HL-60/S4 treated with phorbol 12-myristate 13-acetate at 8.2 ng/mL for 4 days and 3 days (cell line): ENCODE data around the gene TNS3.

Experiments used
- in situ Hi-C: fragments of 300-500 bp; cut with MboI; formaldehyde crosslinking; loops from 2 replicates; pipeline ENCODE4 v1.15.0; 2022; ENCODE audit warnings: low sequenced_read_pairs

The TNS3 gene

DNA sequence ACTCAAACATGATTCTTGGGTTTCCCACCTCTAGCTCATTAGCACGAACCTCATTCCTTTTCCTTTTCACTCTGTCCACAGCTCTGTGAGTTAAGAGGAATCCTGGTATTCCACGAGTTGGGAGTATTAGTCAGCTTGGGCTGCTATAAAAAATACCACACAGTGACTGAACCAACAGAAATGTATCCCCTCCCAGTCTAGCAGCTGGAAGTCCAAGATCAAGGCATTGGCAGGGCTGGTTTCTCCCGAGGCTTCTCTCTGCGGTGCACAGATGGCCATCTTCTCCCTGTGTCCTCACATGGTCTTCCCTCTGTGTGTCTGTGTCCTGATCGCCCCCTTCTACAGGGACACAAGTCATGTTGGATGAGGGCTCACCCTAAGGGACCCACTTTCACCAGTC lies 261.6 kb downstream of the TNS3 start:
- in situ Hi-C loops: no loop called here

DNA sequence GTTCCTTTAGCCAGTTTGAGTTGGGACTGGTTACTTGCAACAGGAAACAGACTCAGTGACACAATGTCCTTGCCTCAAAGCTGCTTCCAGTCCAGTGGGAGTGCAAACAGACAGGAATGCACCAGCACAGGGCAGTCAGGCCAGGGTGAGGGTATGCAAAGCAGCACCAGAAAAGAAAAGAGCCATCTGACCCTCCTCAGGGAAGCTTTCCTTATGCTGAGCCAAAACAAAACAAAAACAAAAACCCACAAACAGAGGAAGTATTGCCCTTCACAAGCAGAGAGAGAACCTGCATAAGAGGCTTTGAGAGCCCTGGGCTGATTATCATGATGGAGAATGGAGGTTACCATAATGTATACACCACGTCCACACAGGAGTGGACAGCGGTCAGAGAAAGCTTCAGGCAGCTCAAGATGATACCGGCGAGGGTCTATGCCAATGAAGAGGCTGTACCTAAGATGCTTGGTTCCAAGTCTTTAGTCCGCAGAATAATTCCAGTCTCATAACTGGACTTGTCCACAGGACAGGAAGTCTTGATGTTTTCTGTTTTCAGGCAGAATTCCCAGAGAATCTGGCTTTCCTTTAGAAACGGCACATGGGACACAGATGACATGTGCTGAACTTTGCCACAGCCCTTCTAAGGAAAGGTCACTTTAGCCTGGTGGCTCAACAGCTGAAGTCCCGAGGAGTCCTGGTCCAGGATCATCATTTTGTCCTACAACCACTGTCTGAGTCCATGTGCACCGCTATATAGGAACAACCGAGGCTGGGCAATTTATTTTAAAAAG lies 263.3 kb downstream of the TNS3 start:
- in situ Hi-C loops: no loop called here

DNA sequence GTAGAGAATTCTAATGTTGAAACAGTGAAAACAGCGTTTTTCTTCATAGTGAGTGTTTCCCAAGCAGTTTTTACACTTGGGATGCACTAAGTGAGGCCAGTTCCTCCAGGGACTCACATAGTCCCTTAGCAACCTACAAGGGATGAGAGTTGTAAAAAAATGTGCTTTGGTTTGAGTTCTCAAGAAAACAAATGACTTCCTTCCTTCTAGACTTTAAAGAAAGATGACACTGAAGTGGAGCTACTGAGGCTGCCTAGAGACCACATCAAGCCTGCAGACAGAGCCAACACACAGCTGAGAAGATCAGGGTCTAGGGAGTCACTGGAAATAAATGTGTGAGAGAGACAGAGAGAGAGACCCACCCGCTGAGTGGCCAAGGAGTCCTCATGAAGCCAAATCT lies 264.4 kb downstream of the TNS3 start:
- in situ Hi-C loops: no loop called here

DNA sequence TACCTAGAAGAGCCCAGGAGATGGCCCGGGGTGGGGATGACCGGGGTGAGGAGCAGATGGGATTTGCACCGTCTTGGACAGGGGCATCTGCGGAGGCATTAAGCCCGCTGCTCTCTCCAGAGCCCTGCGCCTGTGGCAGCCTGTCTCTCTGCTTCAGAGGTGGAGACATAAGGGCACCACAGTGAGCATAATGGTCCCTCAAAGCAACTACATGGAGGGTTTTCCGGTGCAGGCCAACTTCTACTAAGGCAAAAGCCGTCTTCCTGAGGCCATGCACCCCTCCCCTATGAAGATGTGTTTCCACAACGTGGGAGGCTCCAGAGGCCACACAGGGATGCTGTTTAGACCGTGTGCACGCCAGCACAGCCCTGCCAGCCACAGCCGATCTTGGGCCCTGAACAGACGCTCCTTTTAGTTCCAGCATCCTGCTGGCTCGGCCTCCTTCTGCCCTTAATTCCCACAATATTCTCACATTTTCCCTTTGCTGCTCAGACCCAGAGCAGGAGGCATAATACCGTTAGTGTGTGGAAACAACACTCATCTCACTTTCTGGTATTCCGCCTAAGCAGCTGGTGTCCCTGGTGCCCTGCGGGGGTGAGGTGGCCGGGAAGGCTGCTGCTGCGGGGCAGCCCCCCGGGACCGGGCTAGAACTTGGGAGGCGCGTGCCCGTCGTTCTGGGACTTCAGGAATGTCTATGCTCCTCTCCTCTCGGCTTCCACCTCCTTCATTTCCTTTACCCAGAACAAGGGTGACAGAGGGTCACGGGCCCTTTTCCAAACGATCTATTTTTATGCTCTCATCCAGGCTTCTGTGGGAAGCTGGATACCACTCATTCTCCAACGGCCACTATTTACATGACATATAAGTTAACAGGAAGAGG lies 266.9 kb downstream of the TNS3 start:
- in situ Hi-C loops: no loop called here

DNA sequence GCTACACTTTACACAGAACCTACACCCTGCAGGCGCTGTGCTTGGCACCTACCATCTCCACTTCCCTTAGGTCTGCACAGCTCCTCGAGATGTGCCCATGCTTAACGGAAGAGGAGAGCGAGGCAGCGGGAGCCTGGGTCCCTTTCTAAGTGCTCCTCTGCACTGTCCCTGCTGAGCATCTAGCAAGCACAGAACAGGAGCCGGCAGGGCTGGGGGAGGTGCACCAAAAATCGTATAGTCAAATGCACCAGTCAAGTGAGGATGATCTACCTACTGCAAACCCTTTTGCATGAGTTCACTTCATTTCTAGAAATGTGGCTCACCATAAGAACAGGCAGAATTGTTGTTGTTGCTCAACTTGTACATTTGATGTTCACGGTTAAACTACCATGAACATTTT lies 267.7 kb downstream of the TNS3 start:
- in situ Hi-C loops: no loop called here

DNA sequence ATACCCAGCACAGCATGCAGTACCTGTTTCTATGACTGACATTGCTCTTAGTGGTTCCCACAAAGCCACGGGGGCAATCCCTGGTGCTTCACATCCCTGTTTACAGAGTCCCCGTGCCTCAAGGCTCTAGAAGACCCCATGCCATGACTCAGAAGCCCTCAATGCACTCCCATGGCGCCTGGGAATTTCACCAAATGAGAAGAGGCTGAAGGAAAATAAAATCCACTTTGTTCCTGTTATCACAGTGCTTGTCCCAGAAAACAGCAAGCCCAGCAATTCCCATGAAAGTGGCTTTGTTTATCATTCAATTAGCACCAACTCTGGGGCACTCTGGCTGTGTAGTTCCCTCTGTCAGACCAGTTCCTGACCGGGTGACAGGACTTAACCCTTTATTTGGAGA lies 268.3 kb downstream of the TNS3 start:
- in situ Hi-C loops: no loop called here

DNA sequence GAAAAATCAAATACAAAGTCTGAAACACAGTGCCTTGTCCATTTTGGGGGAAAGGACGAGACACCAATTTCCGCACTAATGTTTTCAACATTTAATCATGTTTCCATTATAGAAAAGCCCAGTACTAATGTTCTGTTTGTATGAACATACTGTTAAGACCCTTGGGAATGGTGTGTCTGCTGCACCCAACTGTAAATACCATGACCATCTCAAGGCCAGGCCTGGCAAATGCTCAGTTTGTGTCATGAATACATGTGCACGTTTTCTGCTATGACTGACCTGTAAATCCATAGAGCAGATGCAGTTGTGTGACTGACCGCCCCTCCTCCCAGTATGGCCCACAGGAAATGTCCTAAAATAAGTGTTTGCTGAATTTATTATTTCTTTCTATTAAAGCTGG lies 270.0 kb downstream of the TNS3 start:
- in situ Hi-C loops: no loop called here

DNA sequence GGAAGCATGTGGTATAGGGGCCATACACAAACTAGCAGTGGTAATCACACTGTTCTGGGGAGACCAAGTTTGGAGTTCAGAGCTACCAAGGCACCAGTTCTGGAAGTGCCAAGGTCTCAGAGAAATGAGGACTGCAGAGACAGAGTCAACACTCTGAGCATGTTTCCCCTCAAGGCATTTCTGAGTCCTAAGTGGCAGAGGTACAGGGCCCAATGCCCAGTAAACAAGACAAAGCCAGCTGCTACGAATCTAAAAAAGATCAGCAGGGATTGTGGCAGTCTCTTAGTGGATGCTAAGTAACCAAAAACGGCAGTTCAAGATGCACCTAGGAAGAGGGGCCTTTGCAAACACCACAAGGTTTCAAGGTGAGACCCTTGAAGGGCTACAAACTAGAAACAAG lies 271.9 kb downstream of the TNS3 start:
- in situ Hi-C loops: no loop called here

DNA sequence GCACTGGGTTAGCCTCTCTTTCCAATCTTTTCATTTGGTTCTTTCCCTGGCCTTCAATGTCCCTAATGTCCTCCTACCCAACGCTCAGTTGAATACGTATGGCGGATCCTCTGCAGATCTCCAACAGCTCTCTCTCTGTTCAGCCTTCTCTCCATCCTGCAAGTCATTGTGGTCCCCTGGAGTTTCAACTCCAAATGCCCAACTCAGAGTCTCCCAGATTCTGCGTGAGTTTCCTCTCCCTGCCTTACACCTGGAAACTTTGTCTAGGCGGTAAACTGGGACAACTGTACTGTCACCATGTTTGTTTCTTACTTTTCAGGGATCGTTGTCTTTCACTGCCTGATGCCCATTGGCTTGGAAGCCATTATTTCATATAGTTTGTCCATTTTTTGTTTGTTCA lies 273.1 kb downstream of the TNS3 start:
- in situ Hi-C loops: no loop called here

DNA sequence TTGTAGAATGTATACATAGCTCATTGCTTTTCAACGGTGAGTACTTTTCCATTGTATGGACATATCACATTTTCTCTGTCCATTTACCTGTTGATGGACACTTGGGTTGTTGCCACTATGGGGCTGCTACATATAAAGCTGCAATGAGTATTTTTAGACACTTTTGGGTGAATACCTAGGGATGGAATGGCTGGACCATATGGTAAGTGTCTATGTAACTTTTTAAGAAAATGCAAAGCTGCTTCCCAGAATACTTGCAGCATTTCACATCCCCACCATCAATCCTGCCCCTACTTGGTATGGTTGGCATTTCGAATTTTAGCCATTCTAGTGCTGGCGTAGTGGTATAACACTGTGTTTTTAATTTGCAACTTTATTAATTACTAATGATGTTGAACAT lies 274.6 kb downstream of the TNS3 start:
- in situ Hi-C loops: no loop called here

DNA sequence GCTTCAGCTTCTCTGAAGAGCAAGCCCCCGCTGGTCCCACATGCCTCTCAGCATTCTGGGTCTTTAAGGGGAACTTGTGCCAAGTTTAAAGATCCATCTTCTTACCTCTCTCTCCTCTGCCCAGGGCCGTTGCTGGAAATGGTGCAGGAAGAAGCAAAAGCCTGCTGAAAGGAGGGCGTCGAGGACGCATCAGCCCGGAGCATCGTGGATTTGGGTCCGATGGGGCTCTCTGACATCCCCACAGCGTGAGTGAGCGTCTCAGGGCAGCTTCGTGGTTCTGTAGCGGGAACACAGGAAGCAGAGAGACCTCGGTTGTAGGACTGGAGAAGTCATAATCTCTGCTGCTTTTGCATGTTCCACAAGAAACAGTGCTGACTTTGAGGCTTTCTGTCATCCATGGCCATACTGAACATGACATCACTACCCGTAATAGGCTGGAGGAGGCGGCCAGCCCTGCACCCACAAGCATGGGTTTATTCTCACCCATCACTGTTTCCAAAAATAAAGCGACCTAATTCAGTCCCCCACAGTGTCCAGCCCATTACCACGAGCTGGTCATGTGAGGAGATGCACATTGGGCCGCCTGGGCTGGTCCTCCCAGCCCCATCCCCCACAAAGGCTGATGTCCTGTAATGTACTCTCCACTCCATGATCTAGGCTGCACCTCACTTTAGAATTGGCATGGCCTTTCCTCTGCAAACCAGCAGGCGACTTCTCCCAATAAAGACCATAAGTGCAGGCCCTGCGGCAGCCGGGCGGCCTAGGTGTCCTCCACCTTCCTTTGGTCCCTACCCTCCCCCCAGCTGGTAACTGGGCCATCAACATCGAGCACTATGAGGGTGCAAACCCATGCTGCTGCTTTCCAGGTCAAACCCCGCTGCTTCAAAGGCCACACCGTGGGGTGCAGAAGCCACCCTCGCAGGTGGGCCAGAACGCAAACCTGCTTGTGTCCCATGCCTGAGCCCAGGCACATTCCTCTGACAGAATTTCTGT lies 276.9 kb downstream of the TNS3 start:
- in situ Hi-C loops: no loop called here

DNA sequence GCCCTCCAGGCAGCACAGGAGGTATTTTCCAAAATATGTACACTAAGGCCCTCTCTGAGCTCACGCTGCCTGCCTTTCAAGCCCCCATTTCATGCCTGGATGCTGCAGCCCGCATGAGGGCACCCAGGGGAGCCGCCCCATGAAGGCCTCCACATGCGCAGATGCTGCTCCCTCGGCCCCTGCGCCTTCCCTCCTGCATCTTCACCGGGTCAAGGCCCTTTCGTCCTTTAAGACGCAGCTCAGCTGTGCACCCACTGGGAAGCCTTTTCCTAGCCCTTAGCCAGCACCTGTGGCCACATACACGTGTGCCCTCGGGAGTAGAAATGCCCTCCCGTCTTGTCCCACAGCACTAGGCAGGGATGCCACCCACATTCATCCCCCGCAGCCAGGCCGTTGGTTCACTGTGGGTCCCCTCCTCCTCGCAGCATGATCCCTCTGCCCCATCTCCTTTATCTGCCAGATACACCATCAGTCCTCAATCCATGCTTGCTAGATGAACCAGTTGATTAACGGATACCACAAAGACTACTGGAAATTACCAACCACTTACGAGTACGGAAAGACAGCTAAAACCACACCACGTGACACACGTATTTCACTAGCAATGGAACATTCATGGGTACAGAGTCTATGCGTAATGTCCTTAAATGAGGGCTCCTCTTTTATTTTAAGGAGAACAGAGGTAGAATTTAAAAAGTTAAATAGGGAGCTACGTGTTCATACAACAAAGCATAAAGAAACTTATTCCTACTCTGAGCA lies 278.0 kb downstream of the TNS3 start:
- in situ Hi-C loops: no loop called here

DNA sequence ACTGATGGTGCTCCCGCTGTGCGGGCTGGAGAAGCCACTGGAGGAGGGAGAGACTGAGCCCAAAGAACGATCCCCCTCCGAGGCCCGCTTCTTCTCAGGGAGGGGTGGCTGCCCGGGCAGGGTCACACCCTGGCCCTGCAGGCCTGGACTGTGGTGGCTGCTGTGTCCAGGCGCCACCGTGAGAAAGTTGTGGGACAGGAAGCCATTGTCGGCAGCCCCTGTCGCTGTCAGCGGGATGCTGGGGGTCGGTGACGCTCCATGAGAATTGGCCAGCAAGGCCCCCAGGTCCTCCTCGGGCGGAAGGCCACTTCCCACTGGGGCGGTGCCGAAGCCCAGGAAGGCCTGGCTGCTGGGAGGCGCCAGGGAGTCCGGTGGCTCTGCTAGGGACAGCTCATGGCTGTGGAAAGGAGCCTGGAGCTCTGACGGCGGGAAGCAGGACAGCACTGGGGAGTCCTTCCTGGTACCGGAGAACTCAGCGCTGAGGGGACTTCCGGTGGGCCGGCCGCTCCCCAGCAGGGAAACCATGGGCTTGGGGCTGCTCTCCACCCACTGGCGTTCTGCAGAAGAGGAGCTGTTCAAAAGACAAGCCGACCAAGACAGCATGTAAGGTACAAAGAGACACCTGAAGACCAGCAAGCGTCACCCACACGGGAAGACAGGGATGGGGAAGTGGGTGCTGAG lies 278.8 kb downstream of the TNS3 start:
- in situ Hi-C loops: no loop called here

DNA sequence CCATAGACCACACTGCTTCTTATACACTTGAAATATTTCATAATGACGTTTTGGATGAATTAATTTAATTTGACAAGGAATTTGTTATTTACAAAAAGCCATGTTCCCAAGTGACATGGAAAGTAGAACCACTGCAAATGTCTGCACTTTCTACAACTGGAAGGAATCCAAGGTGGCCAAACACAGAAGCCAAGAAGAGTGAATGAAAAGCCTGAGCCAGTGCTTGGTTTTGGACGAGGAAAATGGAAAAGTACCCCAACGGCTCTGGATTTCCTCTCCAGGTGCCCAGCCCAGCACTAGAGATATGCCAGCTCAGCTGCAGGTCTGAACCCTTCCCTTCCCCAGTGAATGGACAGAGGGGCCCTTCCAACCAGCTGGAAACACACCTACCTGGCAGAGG lies 279.4 kb downstream of the TNS3 start:
- in situ Hi-C loops: no loop called here

DNA sequence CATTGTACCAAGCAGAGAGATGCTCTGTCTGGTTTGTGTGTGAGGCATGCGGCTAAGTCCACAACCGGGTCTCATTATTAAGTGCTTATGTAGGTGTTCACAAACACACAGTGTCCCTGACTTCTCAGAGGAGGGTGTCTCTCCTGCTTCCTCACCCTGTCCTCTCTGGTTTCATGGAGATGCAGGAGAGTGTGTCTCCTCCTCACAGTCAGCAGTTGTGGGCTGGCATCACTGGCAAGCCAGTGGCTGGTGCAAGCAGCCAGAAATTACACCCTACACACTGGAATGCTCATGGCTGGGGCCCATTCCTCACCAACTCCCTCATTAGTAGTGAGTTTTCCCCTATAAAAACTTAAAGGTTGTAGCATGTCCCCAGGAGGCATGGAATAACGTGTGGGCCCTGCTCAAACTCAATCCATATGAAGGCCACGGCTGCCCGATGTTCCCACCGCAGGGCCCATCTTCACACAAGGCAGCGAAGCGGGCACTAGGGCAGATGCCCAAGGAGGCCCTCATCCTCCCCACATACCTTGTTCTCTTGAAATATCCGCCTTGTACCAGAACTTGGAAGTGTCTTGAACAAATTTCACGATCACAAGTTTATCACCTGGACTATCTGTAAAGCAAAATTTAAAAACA lies 280.1 kb downstream of the TNS3 start:
- in situ Hi-C loops: no loop called here

DNA sequence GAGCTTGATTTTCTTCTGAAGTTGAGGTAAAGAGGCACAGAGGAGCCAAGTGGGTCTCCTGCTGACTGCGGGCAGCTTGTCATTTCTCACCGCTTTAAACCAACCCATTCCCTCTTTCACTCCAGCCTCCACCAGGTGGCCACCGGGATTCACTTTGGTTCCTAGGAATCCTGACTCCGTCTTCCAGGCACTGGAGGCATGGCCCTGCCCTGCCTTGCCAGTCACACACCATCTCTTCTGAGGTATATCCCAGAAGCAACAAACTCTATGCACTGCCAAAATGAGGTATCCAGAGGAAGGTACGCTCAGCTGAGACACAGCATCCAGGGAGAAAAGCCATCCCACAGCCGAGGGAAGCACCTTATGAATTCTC lies 280.8 kb downstream of the TNS3 start:
- in situ Hi-C loops: no loop called here

DNA sequence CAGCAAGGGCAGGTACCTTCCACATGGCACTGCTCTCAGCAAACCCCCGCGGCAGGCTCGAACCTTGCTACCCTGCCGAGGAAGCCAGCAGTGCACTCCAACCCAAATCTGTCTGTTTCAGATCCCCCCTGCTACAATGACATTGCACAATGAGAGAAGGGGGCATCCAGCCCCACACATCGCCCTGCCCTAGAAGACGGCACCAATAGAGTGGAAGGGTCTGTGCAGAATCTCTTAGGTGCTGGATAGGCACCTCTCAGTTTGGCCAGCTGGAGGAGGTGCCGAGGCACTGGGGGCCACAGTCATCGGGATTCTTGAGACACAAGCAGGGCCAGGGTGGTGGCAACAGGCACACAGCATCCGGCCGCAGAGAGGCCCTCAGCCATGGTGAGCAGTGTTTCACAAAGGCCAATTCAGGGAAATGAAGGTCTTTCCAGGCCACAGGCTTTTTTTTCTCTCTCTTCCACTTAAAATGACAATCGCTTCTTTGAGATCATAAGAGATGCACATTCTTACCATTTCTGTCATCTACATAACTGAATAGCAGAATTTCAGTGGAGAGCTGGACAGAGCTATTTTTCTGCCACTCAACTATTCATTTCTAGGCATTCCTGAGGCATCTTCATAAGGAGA lies 281.3 kb downstream of the TNS3 start:
- in situ Hi-C loops: no loop called here

DNA sequence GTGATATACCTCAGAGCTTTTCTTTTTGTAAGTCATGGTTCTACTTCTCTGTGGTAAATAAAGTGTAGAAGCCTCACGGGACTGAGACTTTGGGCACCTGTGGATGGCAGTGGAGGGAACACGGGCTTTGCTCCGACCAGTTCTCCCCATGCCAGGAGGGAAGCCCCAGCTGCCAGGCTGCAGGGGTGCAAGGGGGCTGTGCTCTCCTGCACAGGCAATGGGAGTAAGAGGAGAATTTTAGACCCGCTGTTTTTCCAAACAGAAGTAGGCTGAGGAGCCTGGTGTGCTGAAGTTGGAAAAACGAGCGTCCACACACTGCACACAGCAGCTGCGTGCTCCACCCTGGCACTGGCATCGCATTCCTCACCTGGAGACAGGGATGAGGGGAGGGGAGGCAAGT lies 282.4 kb downstream of the TNS3 start:
- in situ Hi-C loops: no loop called here

DNA sequence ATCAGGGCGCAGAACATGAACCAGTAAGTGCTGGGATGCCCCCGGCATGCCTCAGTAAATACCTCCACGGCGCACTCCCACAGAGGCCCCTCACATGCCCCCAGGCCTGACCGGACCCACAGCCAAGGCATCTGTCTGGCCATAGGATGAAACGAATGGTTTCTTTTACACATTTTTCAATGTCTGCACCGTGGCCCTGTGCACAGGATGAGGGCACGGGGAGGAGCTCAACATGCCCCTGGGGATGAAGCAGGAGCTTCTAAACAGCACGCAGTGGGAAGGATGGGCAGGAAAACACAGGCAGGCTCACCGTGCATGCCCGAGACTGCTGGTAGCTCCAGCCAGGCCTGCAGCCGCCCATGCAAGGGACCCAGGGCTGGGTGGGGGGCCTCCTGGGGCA lies 283.3 kb downstream of the TNS3 start:
- in situ Hi-C loops: no loop called here
